Nephron progenitor cell (in vitro differentiated cells): ENCODE results near the gene PIK3C2G.

Experiments
- DNase-seq: peaks from one replicate; pipeline ENCODE4 v3.0.0; 2021
- H3K27ac Mint-ChIP-seq: 2 replicates; pipeline ENCODE4 v1.8.0; 2021; ENCODE audit warnings: mild to moderate bottlenecking, moderate library complexity, mixed read lengths
- H3K27me3 Mint-ChIP-seq: 2 replicates; pipeline ENCODE4 v1.8.0; 2021; ENCODE audit warnings: mild to moderate bottlenecking, low read depth, mixed read lengths; ENCODE audit not compliant: poor library complexity
- H3K36me3 Mint-ChIP-seq: 2 replicates; pipeline ENCODE4 v1.8.0; 2021; ENCODE audit warnings: low read depth, mixed read lengths
- H3K4me1 Mint-ChIP-seq: 2 replicates; pipeline ENCODE4 v1.8.0; 2021; ENCODE audit warnings: mixed read lengths
- H3K4me3 Mint-ChIP-seq: 2 replicates; pipeline ENCODE4 v1.8.0; 2021; ENCODE audit warnings: mild to moderate bottlenecking, moderate library complexity, mixed read lengths
- H3K9me3 Mint-ChIP-seq: 2 replicates; pipeline ENCODE4 v1.8.0; 2021; ENCODE audit warnings: mild to moderate bottlenecking, moderate library complexity, mixed read lengths
- CTCF ChIP-seq: fragments of 200-600 bp; sonication (generic); IDR thresholded peaks from 2 replicates; pipeline ENCODE4 v1.5.0; 2021; ENCODE audit warnings: antibody characterized with exemption

The PIK3C2G gene

DNA sequence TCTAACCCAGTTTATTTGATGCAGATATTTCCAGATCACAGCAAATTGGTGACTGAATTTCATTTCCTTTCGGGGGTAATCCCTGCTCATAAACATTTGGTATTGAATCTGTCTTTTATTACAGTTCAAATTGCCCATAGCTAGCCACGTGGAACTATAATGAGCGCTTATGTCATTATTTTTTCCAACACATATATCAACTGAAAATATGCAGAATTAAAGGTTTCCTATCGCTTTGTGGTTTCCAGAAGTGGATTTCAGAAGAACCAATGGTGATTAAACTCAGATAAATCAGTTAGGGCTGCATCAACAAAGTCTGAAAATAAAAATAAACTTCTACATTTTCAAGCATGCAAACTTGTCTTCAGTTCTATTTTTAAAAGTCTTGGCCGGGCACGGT is 111.9 kb downstream of the PIK3C2G start:
- Mint-ChIP-seq H3K27me3 (no peaks in the 10 kb centered on the region), H3K4me1 (no peaks in the 10 kb centered on the region), H3K27ac (no peak overlapping the region), H3K36me3 (no peaks in the 10 kb centered on the region), H3K4me3 (no peak overlapping the region), H3K9me3 (peaks cover 1% of the 10 kb centered on the region)
- no peak for DNase-seq
- no peak for TF ChIP-seq CTCF

DNA sequence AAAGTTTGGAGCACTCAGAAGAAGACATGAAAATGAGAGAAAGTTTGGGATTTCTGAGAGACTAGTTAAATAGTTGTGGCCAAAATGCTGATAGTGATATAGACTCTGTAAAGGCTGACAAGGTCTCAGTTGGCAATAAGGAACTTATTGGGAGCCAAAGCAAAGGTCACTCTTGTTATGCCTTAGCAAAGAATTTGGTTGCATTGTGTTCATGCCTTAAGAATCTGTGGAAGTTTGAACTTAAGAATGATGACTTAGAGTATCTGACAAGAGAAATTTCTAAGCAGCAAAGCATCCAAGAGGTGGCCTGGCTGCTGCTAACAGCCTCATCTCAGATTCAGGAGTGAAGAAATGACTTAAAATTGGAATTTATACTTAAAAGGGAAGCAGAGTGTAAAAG is 113.8 kb downstream of the PIK3C2G start:
- H3K27ac Mint-ChIP-seq: no peak overlapping the region
- no peaks in the 10 kb centered on the region for H3K36me3 Mint-ChIP-seq
- no peak overlapping the region for H3K4me3 Mint-ChIP-seq
- H3K27me3 Mint-ChIP-seq: no peaks in the 10 kb centered on the region
- no peak for DNase-seq
- no peak for TF ChIP-seq CTCF
- H3K4me1 Mint-ChIP-seq: no peaks in the 10 kb centered on the region
- peaks cover 3% of the 10 kb centered on the region for H3K9me3 Mint-ChIP-seq

DNA sequence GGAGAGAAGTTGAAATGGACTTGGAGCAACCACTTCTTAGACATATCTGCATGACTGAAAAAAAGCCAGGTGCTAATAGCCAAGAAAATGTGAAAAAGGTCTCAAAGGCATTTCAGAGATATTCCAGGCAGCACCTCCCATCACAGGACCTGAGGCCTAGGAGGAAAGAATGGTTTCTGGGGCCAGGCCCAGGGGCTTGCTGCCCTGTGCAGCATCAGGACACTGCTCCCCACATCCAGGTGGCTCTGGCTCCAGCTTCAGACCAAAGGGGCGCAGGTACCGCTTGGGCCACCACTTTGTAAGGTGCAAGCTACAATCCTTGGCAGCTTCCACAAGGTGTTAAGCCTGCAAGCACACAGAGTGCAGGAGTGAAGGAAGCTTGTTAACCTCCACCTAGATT is 114.3 kb downstream of the PIK3C2G start:
- H3K4me1 Mint-ChIP-seq: no peaks in the 10 kb centered on the region
- H3K27me3 Mint-ChIP-seq: no peaks in the 10 kb centered on the region
- TF ChIP-seq CTCF: no peak
- peaks cover 3% of the 10 kb centered on the region for H3K9me3 Mint-ChIP-seq
- H3K36me3 Mint-ChIP-seq: no peaks in the 10 kb centered on the region
- H3K27ac Mint-ChIP-seq: no peak overlapping the region
- no peak for DNase-seq
- H3K4me3 Mint-ChIP-seq: no peak overlapping the region

DNA sequence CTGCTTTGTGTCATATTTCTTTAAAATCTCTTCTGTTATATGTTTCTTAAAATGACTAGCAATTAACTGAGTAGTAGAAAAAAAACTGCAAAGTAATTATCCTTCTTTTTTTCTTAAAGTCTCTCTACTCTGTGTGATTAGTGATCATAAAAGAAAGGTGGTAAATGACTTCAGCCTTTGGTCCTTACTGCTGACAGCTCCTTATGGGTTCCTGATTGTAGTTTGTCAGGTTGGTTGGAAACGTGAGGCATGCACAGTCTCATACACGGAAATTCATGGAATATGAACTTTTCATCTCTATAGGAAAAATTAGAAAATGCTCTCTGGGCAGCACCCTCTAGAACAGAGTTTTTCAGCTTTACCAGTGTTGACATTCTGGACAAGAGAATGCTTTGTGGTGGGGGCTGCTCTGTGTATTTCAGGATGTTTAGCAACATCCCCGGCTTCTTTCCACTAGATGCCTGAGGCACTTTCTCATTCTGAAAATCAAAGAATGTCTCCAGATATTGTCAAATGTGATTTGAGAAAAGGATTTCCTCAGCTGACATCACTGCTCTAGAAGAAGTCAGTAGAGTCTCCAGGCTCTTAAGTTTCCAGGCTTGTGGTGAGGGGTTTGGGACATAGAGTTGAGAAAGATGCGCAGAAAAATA is 121.0 kb downstream of the PIK3C2G start:
- Mint-ChIP-seq H3K4me3 (no peak overlapping the region), H3K27ac (no peak overlapping the region), H3K27me3 (no peaks in the 10 kb centered on the region), H3K9me3 (peaks cover 3% of the 10 kb centered on the region), H3K36me3 (no peaks in the 10 kb centered on the region), H3K4me1 (peaks cover 6% of the 10 kb centered on the region)
- no peak for DNase-seq
- TF ChIP-seq CTCF: no peak

GRCh38 chr12:18383203-18383602 is 121.9 kb downstream of the PIK3C2G start:
- no peak overlapping the region for H3K27ac Mint-ChIP-seq
- no peak for TF ChIP-seq CTCF
- H3K4me1 Mint-ChIP-seq: peaks cover 6% of the 10 kb centered on the region
- DNase-seq: no peak
- H3K9me3 Mint-ChIP-seq: peaks cover 2% of the 10 kb centered on the region
- no peaks in the 10 kb centered on the region for H3K36me3 Mint-ChIP-seq
- no peaks in the 10 kb centered on the region for H3K27me3 Mint-ChIP-seq
- no peak overlapping the region for H3K4me3 Mint-ChIP-seq

GRCh38 chr12:18387706-18388105 is 126.4 kb downstream of the PIK3C2G start:
- H3K9me3 Mint-ChIP-seq: no peaks in the 10 kb centered on the region
- no peak overlapping the region for H3K4me3 Mint-ChIP-seq
- no peaks in the 10 kb centered on the region for H3K36me3 Mint-ChIP-seq
- H3K27ac Mint-ChIP-seq: no peak overlapping the region
- TF ChIP-seq CTCF: no peak
- DNase-seq: no peak
- H3K4me1 Mint-ChIP-seq: peaks cover 6% of the 10 kb centered on the region
- H3K27me3 Mint-ChIP-seq: peaks cover 7% of the 10 kb centered on the region
